ENCODE data around the gene RHBDL1. TPM values are rescaled to one million over a fixed set of nuclear protein-coding genes. Genes with fewer than 3 reads are reported as not detected.

RHBDL1 gene
- total and polyA plus RNA-seq, 4 donors: 0.35 to 0.84 (median 0.70) TPM

- no peak overlapping the region for H3K4me3 ChIP-seq (ENCODE audit: low read depth in 1 of 3, low read length in 3 of 3)
- H3K36me3 ChIP-seq (ENCODE audit: control insufficient read depth in 4 of 4, insufficient read depth in 3 of 4, low read depth in 1 of 4, low read length in 3 of 4): peaks cover 5 to 37% (median 19%) of the 10 kb centered on the region in 4 donors
- no peak overlapping the region for H3K9ac ChIP-seq (ENCODE audit: low read depth in 1 of 2, low read length in 2 of 2)
- no peak for DNase-seq (ENCODE audit: low spot score)
- H3K27me3 ChIP-seq (ENCODE audit: control insufficient read depth in 4 of 4, insufficient read depth in 4 of 4, low read length in 3 of 4): no peaks in the 10 kb centered on the region
- H3K4me1 ChIP-seq (ENCODE audit: control insufficient read depth in 4 of 4, insufficient read depth in 4 of 4, low read length in 3 of 4): peaks cover 9 to 28% (median 15%) of the 10 kb centered on the region in 4 donors
- TF ChIP-seq HNF4G (IDR thresholded peaks at IDR 0.05): no peak
- no peak for TF ChIP-seq CTCF (IDR thresholded peaks at IDR 0.05; ENCODE audit: low read depth, low read length, missing input control)
- no peak for TF ChIP-seq JUND (IDR thresholded peaks at IDR 0.05)
- no peak for TF ChIP-seq RAD21 (IDR thresholded peaks at IDR 0.05)
- no peak for TF ChIP-seq GABPA (IDR thresholded peaks at IDR 0.05 in 1 of 2, conservative IDR thresholded peaks at IDR 0.05 in 1 of 2)
- TF ChIP-seq YY1 (IDR thresholded peaks at IDR 0.05): no peak
- no peak for TF ChIP-seq FOXA2 (IDR thresholded peaks at IDR 0.05)
- no peak for TF ChIP-seq REST (IDR thresholded peaks at IDR 0.05)
- no peak for TF ChIP-seq FOXA1 (IDR thresholded peaks at IDR 0.05)
- no peak for TF ChIP-seq ZBTB33 (IDR thresholded peaks at IDR 0.05)
- TF ChIP-seq EGR1 (IDR thresholded peaks at IDR 0.05; ENCODE audit: low read depth in 2 of 2): no peak
- no peak for TF ChIP-seq NR2F2 (IDR thresholded peaks at IDR 0.05)
- no peak for TF ChIP-seq TAF1 (conservative IDR thresholded peaks at IDR 0.05)
- TF ChIP-seq MAX (IDR thresholded peaks at IDR 0.05): no peak
- TF ChIP-seq RXRA (IDR thresholded peaks at IDR 0.05): no peak
- no peak for TF ChIP-seq HNF4A (conservative IDR thresholded peaks at IDR 0.05)
- TF ChIP-seq SP1 (IDR thresholded peaks at IDR 0.05): no peak
- H3K9me3 ChIP-seq (ENCODE audit: control insufficient read depth in 4 of 4, low read length in 3 of 4): no peaks in the 10 kb centered on the region
- H3K27ac ChIP-seq (ENCODE audit: low read depth in 1 of 2, low read length in 2 of 2): no peak overlapping the region
- 95% methylated on average over 21 of the region's 21 CpGs for WGBS
Measured at GRCh38 chr16:672851-673250, 2.6 kb upstream of the RHBDL1 start.

All from liver (tissue), 9 donors.